Stimulated activated CD8-positive, alpha-beta memory T cell treated with anti-CD3 and anti-CD28 coated beads, Interleukin-4, amount 100 ng/mL, for 48 hours (primary cell): Measurements from ENCODE around the gene THNSL1.
"Not testable (repeated sequence)": the region's sequence is repeated elsewhere in the genome, so short reads cannot be mapped to it uniquely, and the experiment has no call there.

ENCODE experiments used
- DNase-seq: peaks from one replicate; pipeline ENCODE4 v3.0.0-alpha.2; 2020

THNSL1 gene

DNA sequence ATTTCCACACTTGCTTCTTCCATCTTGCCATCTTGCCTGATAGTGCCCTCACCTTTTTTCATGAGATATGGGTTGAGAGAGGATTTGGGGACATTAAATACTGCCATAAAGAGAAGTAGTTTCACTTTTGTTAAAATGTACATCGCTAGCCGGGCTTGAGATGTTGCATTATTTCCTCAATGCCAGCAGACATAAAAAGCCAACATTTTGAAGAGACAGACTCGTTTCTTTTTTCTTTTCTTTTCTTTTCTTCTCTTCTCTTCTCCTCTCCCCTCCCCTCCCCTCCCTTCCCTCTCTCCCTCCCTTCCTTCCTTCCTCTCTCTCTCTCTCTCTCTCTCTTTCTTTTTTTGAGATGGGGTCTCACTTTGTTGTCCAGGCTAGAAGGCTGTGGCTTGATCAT lies 18.4 kb upstream of the THNSL1 start:
- no peak for DNase-seq

DNA sequence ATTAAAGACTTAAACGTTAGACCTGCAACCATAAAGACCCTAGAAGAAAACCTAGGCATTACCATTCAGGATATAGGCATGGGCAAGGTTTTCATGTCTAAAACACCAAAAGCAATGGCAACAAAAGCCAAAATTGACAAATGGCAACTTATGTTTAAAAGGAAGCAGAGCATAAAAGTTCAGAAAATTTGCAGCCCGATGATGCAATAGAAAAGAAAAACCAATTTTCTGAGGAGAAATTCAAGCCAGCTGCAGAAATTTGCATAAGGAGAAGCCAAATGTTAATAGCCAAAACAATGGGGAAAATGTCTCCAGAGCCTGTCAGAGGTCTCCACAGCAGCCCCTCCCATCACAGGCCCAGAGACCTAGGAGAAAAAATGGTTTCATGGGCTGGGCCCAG lies 4.8 kb upstream of the THNSL1 start:
- DNase-seq: not testable (repeated sequence)

DNA sequence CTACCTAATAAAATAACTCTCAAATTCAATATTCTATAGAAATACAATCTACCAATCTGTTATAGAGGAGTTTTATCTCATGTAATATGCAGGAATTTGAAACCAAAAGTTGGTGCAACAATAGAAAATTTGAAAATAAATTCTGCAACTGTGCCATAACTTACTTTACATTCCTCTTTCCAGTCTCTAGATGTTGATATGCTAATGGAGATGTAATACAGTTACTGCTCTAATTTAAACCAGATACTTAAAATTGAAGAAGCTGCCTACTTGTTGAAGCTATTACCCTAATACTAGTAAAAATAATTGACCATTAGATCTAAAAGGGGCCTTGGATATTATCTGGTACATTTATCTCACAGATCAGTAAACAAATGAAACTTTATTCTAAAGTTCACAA lies 1.8 kb upstream of the THNSL1 start:
- DNase-seq: no peak

DNA sequence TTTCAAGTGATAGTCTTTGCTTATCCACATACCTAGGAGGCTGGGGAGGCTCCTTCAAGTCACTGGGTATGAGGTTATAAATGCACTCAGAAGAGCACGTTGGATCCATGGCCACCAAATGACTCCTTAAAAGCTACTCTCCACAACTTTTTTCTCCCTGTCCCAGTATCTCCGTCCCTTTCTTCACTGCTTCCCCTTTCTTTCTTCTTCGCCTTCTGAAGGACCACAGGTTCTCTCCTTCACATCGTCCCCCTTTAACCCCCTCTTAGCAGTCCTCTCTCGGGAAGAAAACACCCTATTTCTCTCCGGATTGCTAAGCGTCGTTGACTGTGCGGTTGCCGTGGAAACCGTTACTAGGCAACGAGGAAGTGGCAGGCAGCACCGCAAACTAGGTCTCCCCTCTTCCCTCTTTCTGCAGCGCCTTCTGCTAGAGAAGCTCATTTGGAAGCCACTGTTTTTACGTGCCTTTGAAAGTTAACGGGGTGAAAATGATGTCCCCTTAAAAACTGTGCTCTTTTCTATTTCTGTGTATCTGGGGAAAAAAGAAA lies 510 bp upstream of the THNSL1 start, which contains the start of gene ENKUR:
Gene ENKUR, minus strand, starts transcription at position 331 of the 548 bp plus-strand sequence. Its CDS starts 222 bp downstream, at position 109.
- peak; percentile 95 for DNase-seq

DNA sequence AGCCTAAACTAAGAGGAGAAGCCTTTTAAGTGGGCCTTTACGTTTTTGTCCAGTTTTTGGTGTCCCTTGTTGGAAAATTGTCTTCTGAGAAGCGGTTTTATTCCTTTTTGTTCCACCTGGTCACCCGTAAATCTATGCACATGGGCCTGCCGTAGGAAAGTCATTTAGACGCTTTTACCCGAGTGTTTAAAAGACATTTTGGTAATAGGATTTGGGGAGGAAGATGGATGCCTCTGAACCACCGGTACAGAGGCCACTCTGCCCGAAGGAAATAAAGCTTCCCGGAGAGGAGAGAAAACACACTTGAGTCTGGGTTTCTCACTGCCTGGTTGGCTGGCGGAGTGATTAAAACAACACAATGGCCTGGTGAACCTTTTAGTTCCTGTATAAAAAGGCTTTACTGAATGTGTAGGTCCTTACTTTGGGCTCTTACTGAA lies 760 bp downstream of the THNSL1 start:
- DNase-seq: peak; percentile 43

DNA sequence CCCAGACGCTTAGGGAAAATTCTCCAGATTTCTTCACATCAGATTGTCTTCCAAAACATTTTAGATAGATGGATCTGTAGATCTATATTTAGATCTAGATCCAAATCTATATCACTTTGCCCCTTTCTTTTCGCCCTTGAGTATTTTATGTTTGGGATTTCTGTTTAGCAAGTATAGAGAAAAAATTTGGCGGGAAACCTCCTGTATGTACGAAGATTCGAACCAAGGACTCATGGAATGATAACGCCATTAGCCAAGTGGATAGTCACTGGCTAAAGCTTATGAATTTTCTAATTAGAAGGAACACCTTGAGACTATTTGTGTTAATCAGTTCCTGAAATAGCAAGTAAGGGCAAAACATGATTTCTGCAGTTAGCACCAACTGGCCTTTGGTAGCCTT lies 1.2 kb downstream of the THNSL1 start:
- no peak for DNase-seq

DNA sequence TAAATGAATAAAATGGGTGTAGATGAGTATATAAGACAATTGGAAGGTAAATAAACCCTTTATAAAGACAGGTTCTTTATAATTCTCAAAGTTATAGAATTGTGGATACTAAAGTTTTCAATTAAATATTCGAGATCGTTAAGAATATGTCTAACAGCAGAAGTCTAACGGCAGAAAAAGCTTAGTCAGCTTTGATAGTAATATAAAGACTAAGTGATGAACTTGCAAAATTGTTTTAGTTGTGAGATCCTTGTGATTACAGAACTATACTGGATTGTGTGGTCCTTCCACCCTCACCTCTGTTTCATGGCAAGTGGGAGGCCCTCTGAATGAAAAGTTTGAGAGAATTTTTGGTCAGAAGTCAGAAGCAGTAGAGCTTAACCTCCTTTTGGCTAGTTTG lies 2.3 kb downstream of the THNSL1 start:
- no peak for DNase-seq

DNA sequence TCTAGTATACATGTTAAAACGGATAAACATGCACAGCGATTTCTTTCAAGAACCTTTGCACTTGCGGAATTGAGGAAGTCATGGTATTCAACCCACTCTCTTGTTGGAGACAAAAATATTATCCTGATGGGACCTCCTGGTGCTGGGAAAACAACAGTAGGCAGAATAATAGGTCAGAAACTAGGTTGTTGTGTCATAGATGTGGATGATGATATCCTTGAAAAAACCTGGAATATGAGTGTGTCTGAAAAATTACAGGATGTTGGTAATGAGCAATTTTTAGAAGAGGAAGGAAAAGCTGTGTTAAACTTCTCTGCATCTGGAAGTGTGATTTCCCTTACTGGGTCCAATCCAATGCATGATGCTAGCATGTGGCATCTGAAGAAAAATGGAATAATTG lies 6.9 kb downstream of the THNSL1 start:
- DNase-seq: no peak

DNA sequence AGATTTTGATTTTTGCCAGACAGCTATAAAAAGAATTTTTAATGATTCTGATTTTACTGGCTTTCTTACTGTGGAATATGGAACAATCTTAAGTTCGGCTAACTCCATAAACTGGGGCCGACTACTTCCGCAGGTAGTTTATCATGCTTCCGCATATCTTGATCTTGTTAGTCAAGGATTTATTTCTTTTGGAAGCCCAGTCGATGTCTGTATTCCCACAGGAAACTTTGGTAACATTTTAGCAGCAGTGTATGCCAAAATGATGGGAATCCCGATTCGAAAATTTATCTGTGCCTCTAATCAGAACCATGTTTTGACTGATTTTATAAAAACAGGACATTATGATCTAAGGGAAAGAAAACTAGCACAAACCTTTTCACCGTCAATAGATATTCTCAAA lies 8.1 kb downstream of the THNSL1 start:
- DNase-seq: no peak

DNA sequence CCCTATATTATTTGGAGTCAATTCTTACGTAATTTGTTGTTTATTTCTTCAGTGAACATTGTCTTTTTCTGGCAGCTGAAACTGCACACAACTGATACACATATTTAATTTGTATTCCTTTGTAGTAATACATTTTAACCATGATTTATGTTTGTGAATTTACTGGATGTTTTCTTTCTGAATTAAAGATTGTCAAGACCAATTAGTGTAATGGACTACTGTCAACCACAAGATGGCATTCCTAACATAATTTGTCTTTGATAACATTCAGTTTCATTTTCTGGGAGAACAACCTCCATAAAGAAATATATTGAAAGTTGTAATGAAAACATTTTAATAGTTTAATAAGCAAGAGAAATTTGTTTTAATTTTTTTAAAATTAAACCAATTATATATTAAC lies 10.1 kb downstream of the THNSL1 start:
- no peak for DNase-seq

DNA sequence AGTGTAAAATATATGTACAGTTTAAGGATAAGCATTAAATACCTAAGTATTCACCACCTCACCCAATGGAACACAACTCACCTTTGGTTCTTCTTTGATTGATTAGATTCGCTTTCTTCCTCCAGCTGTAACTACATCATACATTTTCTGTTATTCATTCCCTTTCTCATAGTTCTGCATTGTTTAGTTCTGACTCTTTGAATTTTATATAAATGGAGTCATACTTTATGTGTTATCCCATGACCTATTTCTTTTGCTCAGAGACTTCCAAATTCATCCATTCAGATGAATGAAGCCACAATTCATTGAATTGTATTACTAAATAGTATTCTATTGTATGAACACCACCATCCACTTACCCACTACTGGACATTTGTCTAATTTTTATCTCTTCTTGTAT lies 12.3 kb downstream of the THNSL1 start:
- DNase-seq: no peak

DNA sequence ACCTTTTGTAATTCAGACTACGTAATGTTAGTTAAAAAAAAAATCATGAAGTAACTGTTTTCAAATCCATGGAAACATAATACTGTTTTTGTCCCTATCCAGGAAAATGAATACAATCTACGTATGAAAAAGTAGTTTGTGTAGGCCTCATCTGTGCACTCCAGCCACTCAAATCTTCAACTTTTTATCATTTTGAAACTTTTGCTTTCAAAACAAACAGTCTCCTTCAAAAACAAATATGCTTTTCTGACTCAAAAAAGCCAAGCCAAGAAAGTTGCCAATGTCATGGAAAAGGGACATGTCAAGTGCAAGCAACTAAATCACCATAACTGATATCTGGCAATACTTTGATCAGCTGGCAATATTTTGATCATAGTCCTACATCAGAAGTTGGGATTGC lies 13.1 kb downstream of the THNSL1 start:
- no peak for DNase-seq

DNA sequence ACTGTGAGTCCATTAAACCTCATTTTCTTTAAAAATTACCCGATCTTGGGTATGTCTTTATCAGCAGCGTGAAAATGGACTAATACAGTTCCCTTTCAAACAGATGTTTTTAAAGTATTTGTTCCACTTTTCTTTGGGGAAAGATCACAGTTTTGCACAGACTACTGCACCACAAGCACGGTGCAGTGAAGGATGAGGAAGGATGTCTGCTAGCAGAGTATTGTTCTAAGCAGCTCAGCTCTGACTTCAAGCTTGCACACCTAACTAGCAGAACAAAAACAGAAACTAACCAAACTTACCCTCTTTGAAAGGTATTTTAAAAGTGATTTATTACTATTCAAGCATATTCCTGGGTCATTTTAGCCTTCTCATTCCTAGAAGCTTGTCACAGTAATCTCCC lies 20.0 kb downstream of the THNSL1 start:
- no peak for DNase-seq

DNA sequence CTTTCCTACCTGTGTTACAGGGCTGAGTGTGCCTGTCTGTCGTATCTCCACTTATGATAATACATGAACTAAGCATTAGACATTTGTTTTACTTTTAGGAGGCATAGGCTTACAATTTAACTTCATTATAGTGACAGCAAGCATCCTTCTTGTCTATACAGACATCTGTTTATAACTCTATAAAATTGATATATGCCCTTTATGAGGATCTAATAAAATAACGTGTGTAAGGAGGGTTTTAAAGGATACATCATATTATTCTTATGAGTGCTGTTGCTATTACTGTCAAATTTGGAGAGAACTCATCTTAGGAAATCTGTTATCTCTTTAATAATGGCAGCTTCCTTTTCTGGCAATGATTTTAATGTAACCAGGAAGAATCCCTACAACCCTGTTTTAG lies 21.9 kb downstream of the THNSL1 start:
- DNase-seq: no peak

DNA sequence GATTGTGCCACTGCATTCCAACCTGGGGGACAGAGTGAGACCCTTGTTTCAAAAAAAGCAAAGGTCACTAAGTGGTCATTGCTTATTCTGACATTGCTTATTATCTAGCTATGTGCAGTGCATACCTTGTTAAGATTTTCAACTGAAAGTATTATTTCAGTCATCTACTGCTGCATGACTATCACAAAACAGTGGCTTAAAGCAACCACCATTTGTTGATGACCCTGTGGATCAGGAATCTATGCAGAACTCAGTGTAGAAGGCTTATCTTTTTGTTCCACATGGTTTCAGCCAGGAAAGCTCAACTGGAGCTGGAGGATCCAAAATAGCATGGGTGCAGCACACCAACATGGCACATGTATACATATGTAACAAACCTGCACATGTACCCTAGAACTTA lies 23.1 kb downstream of the THNSL1 start:
- DNase-seq: no peak

DNA sequence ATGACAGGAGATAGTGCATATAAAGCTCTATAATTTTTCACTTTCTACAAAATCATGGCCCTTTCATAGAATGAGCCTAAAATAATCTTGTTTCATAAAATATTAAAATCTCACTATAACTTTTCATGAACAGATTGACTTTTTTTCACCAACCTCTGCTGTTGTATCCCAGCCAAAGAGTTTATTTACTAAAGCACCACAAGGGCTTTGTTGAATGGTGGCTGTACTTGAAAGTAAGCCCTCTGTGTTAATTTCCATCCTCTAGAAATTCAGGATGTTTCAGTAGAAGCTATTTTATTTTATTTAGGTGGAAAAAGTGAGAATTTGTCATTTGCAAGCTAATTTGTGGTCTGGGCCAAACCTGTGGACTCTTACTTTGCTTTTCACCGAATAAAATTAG lies 30.2 kb downstream of the THNSL1 start:
- no peak for DNase-seq

DNA sequence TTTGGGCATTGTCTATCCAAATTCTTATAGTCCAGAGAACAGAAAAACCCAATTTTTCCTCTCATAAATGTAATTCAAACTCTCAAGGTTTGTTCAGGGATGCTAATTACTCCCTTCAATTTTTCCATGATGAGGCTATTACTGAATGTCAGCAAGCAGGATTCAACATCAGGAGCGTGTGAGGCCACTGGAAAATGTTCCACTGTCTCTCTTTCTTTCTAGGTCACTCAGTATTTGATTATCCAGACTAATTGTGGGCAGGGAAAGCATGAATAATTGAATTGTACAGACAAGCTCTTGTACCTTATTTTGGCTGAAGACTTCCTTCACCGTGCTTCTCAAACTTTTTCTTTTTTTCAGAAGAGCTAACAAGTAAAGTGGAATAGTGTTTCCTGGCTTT lies 30.7 kb downstream of the THNSL1 start:
- DNase-seq: no peak

DNA sequence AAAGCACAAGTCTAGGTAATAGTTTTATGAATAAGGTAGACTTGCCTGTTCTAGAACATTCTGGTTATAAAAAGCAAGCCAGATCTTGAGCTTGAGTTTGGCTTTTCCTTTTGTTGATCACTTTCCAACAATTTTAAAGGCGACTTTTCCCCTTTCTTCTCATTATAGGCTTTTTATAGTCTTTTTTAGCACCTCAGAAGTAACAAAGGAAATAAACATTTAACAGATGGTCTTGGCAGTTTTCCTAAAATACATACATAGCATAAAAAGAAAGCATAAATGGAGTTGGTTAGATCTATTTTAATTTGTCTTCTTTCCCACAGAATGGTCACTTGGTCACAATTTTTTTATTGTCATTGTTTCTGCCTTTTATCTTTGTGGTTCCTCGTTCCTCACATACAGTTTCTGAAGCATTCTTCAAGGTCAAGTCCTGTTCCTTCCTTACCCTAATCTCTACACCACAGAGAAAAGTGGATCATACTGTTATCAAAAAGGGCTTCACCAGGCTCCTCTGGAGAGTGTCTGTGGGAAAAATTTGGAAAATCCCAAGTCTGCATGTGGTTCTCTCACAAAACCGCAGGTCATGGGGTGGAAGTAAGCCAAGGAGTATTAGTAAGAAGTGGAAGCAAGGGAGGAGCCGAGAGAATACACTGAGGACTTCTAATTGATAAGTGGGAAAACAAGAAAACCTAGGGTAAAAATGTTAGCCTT lies 31.3 kb downstream of the THNSL1 start:
- no peak for DNase-seq

DNA sequence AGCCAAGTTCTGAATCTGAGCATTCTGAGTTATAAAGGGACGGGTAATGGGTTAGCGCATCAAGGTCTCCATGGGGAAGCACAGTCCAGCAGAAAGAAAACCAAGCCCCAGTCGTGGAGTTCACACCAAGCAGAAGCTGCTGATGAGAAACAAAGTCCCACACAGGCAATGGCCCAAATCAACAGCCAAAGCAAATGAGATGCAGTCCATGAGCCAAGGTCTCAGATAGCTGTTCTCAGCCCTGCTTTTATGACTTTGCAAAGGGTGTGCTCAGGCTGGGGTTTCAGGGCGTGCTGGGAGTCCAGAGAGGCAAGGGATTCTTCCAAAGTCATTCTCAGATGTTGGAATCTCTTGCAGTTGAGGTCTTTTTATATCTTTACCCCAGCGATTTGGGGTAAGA lies 32.0 kb downstream of the THNSL1 start:
- no peak for DNase-seq

DNA sequence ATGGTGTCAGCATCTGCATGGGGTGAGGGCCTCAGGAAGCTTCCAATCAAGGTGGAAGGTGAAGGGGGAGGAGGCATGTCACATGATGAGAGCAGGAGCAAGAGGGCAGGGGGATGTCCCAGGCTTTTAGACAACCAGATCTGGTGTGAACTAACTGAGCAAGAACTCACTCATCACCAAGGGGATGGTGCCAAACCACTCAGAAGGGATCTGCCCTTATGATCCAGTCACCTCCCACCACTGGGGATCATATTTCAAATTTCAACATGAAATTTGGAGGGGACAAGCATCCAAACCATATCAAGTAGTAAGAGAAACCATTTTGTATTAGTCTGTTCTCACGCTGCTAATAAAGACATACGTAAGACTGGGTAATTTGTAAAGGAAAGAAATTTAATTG lies 33.6 kb downstream of the THNSL1 start:
- no peak for DNase-seq

DNA sequence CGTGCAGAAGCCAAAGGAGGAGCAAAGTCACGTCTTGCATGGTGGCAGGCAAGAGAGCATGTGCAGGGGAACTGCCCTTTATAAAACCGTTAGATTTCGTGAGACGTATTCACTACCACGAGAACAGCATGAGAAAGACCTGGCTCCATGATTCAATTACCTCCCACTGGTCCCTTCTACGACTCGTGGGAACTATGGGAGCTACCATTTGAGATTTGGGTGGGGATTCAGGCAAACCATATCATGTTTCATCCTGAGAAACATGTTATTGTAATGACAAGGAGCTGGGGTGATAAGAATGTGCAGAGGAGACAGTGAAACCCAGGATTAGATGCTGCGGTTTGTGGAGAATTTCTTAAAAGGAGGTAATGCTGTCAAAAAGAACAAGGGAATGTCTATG lies 34.0 kb downstream of the THNSL1 start:
- DNase-seq: no peak

DNA sequence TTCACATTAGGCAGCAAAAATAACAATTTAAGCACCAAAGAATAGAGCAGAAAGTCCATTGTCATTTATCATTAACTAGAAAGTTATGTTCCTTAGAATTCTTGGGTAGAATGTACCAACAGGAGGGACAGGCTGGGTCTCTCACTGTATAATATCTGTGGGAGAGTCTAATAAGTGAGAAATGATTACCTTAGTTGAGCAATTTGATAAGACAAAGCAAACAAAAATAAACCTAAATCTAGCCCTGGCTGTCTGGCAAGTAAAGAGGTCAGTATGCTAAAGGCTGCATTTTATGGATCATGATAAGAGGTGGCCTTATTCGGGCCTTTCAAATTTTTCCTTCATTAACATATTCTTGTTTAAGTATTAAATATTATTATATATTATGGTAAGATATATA lies 35.6 kb downstream of the THNSL1 start:
- no peak for DNase-seq

DNA sequence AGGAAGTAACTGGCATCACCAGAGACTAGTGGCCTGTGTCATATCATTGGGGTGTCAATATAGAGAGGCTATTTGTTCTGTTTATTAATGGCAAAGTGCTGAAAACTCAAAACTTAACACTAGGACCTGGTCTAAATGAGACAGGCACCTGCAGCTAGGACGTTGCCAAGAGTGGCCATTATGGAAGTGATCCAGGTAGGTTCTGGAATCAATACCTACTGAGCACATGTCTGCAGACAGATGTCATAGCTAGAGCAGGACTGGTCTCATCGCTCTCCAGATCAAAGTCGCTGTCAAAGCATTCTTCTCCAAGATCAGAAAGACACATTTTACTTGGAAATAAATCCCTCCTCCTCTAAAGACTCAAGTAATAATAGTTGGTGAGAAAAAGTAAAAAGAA lies 40.3 kb downstream of the THNSL1 start:
- DNase-seq: no peak

DNA sequence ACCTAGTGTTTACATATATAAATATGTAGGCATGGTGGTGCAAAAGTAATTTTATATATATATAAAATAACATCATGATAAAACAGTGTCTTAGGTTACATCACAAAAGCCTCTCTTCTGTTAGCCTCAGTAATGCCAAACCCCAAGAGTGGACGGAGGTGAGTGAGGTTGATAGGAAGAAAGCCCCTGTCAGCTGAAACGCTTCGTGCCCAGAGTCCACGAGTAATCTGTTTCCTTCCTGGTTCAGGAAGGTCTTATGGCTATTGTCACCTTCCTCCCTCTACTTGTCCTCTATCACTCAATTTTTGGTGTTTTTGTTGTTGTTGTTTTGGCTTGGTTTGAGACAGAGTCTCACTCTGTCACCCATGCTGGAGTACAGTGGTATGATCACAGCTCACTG lies 41.5 kb downstream of the THNSL1 start:
- no peak for DNase-seq

DNA sequence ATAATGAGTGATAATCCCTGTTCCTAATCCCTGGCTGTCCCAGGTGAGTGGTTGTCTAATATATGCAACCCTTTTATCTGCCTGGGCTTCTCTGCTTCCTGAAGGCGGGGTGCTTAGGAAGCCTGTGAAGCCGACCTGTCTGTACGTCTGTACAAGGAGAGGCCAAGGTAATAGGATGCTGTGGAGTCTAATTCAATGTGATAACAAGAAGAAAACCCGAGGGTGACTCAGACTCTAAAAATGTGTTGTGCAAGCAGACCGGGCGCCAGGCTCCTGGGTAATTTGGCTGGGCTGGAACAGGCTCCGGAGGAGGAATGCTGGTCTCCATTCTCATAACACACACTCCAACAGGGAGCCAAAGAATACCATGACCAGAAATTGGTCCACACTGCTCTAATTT lies 43.6 kb downstream of the THNSL1 start:
- DNase-seq: no peak
